HuH-7.5 (cell line): ENCODE measurements around the gene ZNF215.
"Not testable (repeated sequence)": the region's sequence is repeated elsewhere in the genome, so short reads cannot be mapped to it uniquely, and the experiment has no call there.

Source experiments
- DNase-seq: peaks from one replicate; pipeline ENCODE4 v3.0.0; 2011; ENCODE audit warnings: low spot score

The ZNF215 gene

DNA sequence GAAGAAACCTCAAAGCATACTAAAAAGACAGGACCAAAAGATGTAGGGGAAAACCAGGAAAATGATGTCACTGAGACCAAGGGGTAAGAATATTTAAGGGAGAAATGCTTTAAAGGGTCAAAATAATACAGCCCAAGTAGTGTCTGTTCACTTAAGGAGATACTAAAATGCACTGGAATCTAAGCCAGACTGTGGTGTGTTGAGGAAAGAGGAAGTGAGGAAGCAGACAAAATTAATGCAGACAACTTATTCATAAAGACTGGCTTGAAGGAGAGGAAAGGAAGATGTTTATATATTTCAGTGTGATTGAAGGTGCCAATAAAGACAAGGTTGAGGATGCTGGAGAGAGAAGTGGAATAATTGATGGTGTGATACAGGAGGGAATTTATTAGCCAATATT is 15.7 kb downstream of the ZNF215 start:
- no peak for DNase-seq

DNA sequence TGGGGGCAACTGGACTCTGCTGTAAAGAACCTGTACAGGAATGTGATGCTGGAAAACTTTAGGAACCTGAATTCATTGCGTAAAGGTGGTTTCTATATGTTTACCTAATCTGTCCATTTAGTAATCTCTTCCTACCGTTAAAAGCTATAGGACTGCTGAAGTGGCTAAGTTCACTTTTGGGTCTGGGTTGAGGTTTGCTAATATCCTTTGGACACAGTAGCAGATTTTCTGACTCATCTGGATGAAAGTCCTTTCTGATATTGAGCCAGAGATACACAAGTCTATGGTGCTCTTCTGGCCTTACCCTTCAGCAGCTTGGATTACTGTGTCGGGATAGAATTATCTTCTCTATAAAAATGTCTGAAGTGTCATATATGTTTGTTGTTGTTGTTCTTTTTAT is 16.9 kb downstream of the ZNF215 start:
- DNase-seq: no peak

DNA sequence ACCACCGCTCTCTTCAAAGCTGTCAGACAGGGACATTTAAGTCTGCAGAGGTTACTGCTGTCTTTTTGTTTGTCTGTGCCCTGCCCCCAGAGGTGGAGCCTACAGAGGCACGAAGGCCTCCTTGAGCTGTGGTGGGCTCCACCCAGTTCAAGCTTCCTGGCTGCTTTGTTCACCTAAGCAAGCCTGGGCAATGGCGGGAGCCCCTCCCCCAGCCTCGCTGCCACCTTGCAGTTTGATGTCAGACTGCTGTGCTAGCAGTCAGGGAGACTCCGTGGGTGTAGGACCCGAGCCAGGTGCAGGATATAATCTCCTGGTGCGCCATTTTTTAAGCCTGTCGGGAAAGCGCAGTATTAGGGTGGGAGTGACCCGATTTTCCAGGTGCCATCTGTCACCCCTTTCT is 28.0 kb downstream of the ZNF215 start:
- not testable (repeated sequence) for DNase-seq

DNA sequence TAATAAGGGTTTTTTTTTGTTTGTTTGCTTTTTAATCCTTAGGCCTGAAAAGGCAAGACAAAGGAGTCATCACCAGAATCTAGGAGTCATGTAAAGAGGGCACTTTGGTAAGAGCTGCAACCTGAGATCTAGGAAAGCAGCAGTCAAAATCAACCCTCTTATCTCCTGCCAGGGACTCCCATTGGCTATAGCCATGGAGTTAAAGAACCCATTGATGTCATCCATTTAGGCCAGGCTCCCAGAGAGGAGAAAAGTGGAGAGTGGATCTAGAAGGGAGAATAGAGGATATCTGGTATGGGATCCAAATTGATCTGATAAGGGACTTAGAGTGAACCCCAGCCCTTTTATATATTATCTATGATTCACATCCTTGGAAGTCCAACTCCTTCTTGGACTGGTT is 35.9 kb downstream of the ZNF215 start:
- DNase-seq: no peak

DNA sequence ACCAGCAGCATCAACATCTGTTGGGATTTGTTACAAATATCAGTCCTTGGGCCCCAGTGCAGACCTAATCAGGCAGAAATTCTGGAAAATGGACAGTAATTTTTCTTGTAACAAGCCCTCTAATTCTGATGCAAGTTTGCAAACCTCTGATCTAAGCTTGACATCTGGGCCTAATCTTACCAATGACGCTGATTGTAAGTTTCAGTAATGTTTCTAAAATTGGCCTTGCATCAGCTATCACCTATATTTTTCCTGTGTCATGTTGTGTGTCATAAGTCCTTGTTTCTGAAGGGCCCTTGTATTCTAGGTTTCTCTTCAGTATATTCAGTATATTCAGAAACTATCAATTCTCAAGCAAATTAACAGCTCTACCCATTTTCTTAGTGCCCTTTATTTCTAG is 36.4 kb downstream of the ZNF215 start:
- DNase-seq: no peak

DNA sequence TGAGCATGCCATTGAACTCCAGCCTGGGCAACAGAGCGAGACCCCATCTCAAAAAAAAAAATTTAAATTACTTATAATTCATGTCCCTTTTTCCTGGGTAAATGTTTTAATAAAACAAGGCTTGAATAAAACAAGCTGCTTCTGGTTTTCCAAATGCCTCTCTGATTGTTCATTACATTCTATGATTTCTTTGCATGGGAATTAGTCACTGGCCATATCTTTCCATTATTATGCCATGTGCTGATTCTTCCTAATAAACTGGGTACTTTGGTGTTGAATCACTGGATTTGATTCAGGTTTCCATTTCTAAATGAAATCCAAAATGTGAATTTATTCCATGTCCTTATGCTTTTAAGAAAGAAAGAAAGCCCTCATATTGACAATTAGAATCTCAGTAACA is 42.6 kb downstream of the ZNF215 start:
- DNase-seq: no peak

DNA sequence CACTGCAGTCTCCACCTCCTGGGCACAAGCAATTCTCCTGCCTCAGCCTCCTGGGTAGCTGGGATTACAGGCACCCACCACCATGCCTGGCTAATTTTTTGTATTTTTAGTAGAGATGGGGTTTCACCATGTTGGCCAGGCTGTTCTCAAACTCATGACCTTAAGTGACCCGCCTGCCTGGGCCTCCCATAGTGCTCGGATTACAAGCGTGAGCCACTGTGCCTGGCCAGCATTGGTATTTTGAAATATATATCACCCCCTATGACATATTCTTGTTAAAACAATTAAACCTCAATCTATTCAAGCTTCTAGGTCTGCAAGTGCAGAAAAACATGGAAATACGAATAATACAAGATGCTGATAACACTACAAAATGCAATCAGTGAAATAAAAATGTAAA is 43.6 kb downstream of the ZNF215 start:
- not testable (repeated sequence) for DNase-seq

DNA sequence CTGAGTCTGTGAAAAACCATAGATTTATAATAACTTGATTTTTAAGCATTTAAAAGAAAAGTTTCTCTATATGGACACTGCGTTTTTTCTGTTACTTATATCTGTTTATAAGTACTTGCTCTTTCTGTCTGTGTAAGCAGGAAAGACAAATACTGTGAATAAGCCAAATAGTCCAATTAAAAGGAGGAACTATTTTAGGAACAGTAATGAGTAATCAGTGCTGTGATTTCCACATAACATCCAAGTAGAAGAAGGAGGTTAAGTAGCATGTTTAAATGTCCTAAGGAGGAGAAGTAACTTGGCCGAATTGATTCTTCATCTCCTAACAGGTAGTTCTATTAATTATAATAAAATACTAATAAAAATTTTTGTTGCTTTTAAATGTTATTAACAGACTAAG is 53.1 kb downstream of the ZNF215 start:
- no peak for DNase-seq

DNA sequence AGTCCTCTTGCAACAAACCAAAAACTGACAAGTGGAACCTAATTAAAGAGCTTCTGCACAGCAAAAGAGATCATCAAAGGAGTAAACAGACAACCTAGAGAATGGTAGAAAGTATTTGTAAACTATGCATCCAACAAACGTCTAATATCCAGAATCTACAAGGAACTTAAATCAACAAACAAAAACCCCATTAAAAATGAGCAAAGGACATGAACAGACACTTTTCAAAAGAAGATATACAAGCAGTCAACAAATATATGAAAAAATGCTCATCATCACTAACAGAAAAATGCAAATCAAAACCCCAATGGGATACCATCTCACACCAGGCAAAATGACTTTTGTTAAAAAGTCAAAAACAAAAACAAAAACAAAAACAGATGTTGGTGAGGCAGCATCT is 60.3 kb downstream of the ZNF215 start:
- DNase-seq: no peak

DNA sequence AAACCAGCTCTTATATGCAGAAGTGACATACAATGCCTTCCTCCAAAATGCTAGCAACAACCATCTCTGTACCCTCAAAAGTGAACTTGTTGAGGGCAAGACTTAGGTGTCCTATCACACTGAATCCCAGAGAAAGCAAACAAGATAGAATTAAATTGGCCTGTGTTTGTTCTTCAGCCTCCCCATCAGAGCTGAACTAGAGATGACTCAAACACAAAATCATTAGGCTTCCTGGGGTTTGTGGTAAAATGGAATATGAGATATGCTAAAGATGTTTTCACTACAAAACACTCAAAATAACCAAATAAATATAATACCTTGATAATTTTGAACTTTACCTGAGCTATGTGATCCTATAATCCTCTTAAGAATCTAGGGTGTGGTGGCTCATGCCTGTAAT is 62.3 kb downstream of the ZNF215 start:
- no peak for DNase-seq

DNA sequence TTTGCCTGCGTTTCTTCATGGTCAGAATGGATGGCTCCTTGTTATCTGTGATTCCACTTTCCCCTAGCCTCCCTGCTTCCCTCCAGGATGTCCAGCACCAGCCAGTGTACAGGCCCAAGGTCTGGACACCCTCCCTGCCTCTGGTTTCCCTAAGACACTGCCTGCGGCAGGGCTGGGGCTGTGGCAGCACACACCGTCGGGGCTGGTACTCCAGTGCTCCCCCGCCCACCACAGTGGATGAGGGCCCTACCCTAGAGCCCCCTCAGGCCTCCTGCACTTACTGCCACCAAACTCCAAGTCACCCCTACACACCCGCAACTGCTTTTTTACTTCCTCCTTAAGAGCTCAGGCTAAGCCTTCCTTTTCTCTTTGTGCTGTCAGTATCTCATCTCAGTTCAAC is 65.0 kb downstream of the ZNF215 start:
- no peak for DNase-seq

DNA sequence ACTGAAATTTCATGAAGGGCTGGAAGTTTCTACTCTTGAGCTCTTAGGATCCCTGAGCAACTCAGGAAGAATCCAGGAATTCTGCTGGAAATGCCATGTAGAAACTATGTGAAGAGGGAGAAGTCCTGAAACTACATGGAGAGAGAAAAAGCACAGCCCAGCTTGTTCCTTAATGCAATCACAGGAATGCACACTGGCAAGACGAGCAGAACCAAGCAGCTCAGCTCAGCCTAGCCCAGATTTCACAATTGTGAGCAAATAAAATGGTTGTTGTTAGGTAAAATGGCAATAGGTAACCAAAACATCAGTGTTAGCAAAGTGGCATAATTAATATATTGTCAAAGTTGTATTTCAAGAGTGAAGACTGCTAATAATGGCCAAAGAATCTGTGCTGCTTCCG is 65.8 kb downstream of the ZNF215 start:
- DNase-seq: no peak

DNA sequence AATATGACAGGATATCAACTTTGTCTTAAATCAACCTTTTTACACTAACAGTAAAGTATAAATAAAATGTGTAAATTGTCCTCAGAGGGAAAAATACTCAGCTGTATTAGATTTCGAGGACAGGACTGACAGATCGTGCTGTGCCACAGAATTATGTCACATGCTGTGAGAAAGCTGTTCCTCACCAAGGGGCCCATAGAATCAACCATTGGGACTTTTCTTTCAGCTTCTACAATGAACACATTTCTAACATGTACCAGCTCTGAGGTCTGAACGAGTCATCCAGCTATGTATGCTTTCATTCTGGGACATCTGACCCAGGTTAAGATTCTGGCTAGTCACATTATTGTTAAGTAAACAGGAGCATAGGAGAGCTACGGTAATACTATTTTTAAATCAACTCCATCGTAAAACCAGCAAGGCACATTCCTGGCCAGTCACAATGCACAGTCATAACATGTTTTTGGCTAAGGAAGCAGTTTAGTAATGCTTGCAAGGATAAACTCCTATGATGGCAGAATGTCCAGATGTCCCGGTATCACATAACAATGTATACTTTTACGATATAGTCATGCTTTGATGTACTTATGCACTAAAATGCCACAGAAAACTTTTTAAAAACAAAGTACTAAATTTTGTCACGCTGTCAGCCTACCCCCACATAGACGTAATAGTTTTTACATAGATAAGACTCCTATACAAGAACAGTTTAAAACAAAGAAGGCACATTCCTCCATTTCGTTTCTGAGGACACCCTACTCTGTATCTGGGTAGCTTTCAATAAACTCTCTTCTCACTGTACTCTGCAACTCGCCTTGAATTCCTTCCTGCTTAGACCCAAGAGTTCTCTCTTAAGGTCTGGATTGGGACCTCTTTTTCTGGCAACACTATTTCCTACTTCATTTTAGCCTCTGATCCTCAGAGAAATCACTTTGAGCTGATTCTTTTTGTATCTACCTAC is 66.5 kb downstream of the ZNF215 start:
- no peak for DNase-seq

DNA sequence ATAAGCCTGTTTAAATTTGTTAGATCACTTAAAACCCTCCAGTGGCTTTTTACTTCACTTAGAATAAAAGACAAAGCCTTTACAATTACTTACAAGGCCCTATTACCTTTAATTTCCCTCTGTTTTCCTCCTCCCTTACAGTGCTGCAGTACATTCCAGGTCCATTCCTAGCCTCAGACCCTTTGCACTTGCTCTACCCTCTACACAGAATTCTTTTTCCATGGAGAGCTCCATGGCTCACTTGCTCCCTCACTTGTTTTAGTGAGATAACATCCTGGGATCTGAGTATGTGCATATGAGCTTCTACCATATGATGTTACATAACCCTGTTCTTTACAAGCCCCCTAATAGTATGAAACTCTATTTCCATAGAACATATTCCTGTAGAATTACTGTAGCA is 69.5 kb downstream of the ZNF215 start:
- no peak for DNase-seq

DNA sequence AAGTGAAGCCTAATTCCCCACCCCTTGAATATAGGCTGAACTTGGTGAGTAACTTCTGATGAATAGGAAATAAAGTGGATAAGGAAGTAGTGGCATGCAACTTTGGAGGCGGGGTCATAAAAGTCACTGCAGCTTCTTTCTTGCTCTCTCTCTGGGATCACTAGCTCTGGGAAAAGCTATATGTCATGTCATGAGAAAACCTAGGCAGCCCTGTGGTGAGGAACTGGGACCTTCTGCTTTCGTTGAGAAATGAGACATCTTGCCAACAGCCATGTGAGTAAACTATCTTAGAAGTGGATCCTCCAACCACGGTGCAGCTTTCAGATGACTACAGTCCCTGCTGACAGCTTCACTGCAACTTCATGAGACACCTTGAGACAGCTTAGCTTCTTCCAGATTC is 78.3 kb downstream of the ZNF215 start:
- DNase-seq: no peak
